GM21576 (cell line): ENCODE results near the gene OVAAL.
A peak's percentile ranks its signal among the peaks of the same experiment; 100 is the strongest.

Experiments
- ATAC-seq: cut with Tn5 transposase; IDR thresholded peaks from one replicate; pipeline ENCODE4 v1.9.1; 2021; ENCODE audit warnings: mild to moderate bottlenecking, moderate library complexity; ENCODE audit not compliant: unreplicated experiment

The OVAAL gene

DNA sequence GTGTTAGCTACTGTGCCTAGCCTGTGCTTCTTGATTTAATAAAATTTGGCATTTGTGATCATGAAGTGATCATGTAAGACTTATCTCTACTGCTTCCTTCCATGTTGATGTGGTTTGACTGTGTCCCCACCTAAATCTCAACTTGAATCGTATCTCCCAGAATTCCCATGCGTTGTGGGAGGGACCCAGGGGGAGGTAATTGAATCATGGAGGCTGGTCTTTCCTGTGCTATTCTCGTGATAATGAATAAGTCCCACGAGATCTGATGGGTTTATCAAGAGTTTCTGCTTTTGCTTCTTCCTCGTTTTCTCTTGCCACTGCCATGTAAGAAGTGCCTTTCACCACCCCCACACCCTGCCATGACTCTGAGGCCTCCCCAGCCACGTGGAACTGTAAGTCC lies at the start of gene OVAAL:
TSS of gene OVAAL (plus strand) at position 301 of the 400 bp plus-strand sequence.
- ATAC-seq = no peak

DNA sequence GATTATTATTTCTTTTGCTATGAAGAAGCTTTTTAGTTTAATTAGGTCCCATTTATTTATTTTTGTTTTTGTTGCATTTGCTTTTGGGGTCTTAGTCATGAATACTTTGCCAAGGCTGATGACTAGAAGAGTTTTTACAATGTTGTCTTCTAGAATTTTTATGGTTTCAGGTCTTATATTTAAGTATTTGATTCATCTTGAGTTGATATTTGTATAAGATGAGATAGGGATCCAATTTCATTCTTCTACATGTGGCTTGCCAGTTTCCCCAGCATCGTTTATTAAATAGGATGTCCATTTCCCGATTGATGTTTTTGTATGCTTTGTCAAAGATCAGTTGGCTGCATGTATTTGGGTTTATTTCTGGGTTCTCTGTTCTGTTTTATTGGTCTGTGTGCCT lies 47.9 kb upstream of the OVAAL start:
- ATAC-seq = no peak

DNA sequence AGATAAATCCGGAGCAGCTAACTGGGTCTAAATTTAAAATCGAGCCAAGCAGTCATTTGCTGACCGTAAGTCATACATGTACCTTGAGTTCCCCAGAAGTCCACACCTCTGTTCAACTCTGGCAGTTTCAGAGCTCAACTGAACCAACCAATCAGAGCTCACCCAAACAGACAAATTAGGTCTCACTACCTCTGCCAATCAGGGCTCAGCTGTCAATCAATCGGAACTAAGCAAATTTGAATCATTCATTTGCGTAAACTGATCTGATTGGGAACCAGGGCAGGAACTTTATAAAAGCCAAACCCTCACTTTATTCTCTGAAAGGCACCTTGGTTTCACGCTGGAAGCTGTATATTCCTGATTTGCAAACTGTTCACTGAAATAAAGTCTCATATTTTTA lies 45.2 kb upstream of the OVAAL start:
- ATAC-seq = no peak

DNA sequence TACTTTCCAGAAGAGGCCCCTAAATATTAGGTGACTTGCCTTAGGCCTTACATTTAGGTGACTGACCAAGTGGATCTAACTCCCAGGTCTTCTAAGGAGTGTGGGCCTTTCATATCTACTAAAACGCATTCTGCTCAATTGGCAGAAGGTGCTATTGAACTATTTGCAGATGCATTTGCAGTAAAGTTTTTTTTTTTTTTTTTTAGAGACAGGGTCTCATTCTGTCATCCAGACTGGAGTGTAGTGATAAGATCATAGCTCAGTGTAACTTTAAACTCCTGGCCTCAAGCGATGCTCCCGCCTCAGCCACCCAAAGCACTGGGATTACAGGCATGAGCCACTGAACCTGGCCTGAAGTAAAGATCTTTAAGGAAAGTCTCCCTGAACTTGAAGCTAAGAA lies 43.4 kb upstream of the OVAAL start:
- ATAC-seq = no peak

DNA sequence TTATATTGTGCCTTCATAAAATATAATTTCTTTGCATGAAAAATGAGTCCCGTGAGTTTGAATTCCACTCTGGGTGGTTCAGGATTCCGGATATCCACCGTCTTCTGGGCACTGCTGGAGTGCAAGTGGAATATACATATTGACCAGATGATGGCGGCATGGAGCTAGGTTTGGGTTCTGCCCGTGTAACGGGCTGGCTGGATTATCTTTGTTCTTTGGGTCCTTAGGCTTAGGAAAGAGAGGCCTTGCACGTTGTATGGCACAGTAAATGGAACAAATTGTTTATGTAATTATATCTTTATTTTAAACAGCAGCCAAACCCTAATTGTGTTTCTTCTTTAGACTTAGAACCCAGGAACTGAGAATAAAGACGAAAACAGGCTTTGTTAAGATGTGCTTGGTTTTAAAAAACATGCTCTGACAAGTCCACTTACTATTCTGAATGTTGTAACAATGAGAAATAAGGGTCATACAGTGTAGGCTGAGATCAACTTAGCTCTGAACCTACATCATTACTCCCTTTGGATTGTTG lies 42.8 kb upstream of the OVAAL start:
- peak; percentile 94 for ATAC-seq

DNA sequence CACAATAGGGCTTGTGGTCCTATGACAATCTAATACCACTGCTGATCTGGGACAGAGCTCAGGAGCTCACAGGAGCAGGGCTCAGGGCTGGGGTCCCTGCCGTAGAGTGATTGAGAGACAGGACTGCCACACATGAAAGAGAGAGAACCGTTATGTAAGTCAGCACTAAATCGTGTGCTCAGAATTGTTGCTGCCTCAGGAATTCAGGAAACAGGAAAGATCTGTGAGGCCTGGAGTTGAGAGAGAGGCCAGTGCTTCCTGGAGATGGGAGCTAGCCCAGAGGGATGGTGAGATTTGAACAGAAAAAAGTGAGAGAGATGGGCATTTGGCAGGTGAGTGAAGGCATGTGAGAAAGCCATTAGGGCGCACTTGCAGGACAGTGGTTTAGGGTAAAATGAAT lies 38.9 kb upstream of the OVAAL start:
- no peak for ATAC-seq

DNA sequence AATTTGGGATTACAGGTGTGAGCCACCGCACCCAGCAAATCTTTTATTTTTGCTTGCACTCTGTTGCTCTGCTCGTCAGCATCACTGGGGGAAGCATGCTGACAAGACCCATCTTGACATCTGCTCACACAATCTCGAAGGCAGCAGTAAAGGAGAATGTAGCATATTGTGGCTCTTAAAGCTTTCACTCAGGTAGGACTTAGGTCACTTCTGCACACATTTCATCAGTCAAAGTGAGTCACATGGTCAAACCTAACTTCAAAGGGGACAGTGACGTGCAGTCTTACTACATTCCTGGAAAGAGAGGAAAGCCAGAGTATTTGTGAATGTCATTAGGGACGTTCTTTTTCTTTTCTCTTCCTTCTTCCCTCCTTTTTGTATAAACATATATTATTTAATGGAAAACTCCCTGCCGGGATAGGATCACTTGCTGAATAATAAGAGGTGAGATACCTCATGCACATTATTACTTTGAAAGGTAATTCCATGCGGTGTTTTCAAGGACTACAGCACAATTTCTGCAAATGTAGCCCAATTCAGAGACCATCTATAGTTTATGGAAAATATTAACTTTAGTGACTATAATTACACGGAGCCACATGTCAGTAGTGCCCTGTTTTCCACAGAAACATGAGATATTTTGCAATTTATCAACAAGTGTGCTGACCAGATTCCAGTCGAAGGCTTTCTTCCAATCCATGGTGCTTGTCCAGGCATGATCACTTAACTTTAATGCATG lies 37.1 kb upstream of the OVAAL start:
- no peak for ATAC-seq

DNA sequence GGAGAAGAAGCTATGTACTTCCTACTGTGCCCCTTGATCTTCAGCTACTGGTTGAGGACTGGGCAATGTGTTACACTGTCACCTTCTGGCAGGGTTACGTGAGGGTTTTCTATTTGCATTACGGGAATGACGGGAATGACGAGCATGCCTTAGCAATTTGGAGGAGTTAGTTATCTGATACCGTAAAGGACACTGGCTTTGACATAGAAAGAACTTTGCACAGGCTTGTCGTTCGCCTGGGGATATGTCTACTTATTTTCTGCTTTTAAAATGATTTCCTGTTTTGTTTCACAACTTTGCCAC lies 36.6 kb upstream of the OVAAL start:
- no peak for ATAC-seq

DNA sequence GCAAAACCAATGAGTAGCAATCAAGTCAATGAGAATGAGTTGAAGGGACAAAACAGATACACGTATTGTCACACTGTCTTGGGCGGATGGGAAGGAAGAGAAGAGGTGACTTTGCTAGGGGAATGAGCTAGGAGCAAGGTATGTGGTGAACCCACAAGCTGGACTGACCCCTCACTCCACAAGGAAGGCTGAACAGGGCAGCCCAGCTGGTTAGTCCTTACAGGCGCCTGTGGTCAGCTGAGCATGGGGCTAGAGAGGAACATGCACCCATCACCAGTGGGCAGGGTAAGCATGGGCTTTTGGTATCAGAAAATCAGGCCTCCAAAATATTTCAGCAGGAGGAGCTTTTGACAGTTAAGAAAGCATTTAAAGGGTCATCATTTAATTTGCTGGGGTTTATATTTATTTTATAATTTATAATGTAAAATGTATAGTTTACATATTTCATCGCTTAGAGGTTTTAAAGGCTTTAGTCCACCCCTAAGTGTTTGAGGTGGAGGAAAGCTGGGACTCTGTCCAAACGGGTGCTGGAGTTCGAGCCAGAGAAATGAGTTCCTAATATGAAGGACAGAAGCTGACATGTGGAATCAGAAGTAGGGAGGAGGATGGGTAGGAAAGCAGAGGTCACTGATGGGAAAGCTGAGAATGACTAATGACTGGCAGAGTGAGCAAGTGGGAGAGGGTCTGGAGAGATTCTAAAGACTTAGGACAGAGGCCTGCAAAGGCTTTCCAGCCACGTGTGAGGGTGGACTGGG lies 34.4 kb upstream of the OVAAL start:
- ATAC-seq = no peak

DNA sequence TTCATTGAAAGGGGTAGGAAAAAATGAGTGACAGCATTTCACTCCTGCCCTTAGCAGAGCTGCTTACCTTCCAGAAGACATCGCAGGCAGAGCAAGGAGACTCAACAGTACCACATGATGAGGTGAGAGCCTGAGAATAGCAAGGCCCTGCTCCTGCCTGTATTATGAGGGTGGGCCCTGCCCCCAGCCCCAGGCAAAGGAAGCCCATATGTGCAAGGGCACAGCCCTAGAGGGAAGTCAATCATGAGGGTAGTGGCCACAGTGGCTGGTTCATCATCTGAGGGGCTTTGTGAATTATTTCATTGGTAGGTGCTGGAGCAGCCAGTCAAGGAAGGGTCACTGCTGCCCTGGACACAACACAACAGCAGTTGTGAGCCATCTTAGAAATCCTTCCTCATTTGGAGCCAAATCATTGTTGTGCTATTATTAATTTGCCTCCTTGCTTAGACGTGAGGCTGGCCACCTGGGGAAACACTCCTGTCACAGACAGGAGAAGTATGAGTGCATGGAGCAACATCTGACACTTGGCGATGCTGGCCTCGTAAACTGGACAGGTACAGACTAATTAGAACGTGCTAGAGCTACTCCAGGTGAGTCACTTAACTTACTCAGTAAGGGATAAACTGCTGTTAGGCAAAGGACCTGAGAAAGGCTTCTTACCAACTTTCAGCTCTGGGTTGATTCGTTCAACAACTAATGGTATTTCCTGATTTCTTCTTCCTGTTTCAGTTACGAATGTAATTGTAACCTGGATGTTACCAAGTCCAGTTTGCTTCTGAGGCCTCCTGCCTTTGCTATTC lies 33.6 kb upstream of the OVAAL start:
- no peak for ATAC-seq

DNA sequence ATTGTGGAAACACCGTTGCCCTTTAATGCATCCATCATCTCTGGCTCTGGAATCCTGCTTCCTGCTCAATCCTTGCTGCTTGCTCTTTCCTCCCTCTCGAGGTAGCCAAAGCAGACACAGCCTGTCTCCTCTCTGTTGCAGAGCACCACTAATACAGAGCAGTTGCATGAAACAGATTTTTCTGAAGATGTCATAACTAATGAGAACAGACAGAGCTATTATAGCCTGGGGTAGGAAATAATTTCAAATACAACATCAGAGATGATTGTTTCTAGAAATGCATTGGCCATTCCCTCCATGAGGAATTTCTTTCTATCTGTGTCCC lies 33.1 kb upstream of the OVAAL start:
- ATAC-seq = no peak

DNA sequence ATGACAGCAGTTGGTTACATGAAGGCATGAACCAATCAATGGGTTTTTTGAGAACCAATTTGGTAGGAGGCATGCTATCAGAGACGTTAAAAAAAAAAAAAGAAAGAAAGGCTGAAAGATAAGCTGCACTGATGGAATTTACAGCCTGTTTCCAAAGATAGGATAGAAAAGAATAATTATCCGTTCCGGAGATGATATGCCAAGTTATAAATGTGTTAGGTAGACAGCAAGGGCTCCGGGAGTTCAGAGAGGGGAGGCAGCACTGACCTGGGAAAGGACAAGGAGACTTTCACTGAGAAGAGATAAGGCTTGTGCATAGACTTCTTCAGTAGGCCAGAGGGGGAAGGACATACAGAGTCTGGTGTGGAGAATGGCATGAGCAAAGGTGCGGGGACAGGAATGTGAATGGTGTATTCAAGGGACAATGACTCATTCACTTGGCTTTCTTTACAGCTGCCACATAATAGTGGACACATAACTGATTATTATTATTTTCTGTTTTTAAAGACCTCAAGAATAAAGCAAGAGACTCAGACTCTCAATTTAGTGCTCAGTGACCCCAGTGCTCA lies 31.6 kb upstream of the OVAAL start:
- no peak for ATAC-seq

DNA sequence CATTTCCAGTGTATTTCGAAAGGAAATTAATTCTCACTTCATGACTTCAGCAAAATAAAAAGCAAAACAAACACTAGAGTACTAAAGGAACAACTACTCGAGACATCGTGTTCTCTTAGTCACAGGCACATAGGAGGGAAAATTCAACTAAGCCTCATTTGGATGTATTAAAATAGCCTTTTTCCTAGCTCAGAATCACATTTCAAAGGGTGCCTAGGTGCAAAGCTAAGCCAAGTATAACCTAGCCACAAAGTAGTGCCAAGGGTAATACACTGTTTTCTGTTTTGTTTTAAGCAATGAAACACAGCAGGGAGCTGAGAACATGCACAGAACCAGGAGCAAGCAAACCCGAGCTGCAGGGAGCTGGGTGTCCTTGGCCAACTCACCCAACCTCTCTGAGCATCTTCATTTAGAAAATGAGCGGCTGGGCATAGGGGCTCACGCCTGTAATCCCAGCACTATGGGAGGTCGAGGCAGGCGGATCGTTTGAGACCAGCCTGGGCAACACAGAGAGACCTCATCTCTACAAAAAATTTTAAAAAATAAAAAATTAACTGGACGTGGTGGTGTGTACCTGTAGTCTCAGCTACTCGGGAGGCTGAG lies 29.8 kb upstream of the OVAAL start:
- no peak for ATAC-seq

DNA sequence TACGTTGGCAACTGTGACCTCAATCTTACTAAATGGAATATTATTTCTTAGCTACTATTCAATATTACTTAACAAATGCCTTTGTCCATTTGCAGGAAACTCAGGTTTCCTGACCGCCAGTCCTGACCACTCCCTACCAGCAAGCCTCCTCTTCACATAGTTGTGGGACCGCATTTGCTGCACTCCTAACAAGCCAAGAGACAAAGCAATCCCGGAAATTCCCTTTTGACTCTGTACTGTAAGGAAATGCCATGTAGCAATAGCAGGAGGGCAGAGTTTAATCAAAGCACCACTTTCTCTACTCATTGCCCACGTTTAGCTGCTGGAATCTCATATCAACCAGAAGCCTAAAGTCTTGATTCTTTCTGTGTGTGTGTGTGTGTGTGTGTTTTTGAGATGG lies 28.3 kb upstream of the OVAAL start:
- ATAC-seq = no peak

DNA sequence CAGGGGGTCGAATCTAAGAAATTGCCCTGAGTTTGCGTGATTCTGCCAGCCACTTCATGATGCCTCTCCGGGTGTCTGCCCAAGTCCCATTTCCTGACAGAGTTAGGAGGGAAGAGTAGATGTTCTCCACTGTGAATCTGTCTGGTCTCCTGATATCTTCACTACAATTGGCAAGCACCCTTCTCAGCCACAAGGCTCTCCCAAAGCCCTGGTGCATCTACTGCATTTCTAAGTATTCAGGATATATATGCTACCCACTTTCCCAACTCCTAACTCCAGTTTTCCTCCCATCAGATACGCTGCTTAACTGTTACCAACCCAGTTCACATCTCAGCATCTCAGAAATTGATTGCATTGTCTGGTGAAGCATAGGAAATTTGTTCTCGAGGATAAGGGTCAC lies 25.9 kb upstream of the OVAAL start:
- ATAC-seq = no peak

DNA sequence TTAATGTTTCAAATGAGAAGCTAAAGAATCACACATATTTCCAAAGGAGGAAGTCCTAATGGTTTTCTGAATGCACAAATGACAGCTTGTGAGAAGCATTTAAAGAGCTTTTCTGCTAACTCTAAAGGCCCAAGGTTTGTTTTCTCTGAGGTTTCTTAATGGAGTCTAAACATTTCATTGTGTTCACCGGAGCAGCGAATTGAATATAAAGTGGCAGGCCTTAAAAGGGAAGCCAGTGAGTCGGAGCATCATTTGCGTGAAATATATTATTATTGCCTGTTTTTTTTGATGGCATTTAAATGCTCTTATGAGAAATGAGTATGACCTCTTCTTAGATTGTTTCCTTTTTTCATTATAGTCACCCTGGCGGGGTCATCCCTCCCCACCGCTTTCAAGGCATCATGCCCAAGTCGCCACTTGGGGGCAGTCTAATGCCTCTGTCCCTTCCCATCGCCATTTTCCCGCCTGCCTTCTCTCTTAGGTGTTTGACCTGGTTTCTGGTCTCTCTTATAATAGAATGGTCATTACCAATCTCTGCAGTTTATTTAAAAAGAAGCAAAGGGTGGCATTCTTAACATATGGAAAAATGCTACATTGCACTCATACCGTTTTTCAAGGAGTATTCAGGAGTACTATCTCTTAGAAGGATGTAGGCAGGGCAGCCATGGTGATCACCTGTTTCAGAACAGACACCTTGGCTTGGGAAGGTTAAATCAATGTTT lies 25.3 kb upstream of the OVAAL start:
- peak; percentile 78 for ATAC-seq

DNA sequence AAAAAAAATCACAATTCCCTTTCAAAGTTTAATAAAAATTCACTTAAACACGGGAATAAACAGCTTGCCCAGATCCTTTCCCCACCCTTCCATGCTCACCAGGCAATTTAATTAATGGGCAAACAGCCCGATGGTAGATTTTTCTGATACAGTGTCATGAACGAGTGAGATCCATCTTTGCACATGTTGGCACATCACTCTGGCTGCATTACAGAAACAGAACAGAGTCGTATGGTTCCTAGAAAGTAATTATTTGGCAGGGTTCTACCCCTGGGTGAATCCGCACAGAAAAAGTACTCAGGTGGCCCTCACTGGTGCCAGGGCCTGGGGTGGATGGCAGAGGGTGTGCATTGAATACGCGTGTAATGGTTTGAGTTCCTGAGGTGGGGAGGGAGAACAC lies 24.6 kb upstream of the OVAAL start:
- no peak for ATAC-seq

DNA sequence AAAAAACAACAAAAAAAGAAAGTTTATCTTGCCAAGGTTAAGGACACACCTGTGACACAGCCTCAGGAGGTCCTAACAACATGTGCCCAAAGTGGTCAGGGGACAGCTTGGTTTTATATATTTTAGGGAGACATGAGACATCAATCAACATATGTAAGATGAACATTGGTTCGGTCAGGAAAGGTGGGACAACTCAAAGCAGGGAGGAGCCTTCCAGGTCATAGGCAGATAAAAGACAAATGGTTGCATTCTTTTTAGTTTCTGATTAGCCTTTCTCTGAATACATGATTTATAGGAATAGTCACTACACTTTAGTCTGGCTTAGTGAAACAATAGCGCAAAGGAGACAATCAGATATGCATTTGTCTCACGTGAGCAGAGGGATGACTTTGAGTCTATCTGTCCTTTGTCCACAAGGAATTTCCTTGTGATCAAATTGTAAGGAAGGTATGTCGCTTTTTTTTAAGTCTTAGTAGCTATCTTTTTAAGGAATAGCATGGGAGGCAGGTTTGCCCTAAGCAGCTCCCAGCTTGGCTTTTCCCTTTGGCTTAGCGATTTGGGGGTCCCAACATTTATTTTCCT lies 23.3 kb upstream of the OVAAL start:
- ATAC-seq = no peak

DNA sequence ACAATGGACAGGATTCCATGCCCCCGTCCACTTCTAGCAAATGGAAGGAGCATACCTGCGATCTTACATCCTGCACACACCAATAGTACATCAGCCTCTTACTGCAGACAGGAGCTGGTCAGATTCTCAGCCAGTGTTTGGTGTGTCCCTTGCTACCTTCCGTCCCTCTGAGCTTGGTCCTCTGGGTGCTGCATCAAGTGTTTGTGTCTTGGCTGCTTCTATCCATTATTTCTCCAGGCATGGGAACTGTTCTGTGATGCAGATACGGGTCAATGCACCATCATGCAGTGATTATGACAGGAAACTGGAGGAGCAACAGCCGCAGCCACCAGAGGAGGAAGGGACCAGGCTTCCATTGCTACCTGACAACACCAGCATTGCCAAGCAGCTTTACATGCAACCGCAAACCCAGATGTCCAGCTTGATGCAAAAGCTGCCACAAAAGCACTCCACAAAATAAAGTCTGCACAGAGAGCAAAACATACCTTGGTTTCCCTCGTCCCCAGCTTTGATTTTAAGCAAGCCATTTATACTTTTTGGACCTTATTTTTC lies 21.9 kb upstream of the OVAAL start:
- ATAC-seq = no peak

DNA sequence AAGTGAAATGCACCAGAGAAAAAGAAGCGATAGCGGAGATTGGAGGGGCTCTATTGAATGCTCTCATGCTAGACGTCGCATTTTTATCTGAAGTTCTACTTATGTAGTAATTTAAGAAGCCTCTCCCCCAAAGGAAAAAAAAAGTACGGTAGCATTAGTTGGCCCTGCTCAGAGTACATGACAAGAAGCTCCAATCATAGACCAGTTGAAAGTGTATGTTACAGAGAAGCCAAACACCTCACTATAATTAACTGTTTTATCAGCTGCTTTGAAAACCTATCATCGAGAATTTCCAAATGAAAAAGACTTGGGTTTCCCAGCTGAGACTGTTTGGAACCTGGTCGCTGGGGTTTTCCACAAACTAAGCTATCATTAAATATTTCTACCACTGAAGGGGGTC lies 19.6 kb upstream of the OVAAL start:
- no peak for ATAC-seq
